ENCODE data around the gene ATG7. TPM values are rescaled to one million over a fixed set of nuclear protein-coding genes. Genes with fewer than 3 reads are reported as not detected.
"Not testable (repeated sequence)": the region's sequence is repeated elsewhere in the genome, so short reads cannot be mapped to it uniquely, and the experiment has no call there.

ATG7 gene
- total RNA-seq, 1 experiment from 2014 or later: 34.5 TPM

GRCh38 chr3:11307830-11308432, 35.7 kb downstream of the ATG7 start:
- H3K36me3 ChIP-seq: peaks cover 14% of the 10 kb centered on the region
- DNase-seq: no peak

GRCh38 chr3:11310258-11310657, 38.1 kb downstream of the ATG7 start:
- H3K27me3 ChIP-seq: no peaks in the 10 kb centered on the region
- H3K36me3 ChIP-seq: peaks cover 14% of the 10 kb centered on the region
- no peak for DNase-seq
- no peaks in the 10 kb centered on the region for H3K9me3 ChIP-seq
- H3K4me3 ChIP-seq: no peak overlapping the region

More at GRCh38 chr3:11307830-11308432, 35.7 kb downstream of the ATG7 start:
- no peaks in the 10 kb centered on the region for H3K9me3 ChIP-seq
- no peaks in the 10 kb centered on the region for H3K27me3 ChIP-seq
- no peak overlapping the region for H3K4me3 ChIP-seq

GRCh38 chr3:11312166-11312565, 40.0 kb downstream of the ATG7 start:
- Histone ChIP-seq H3K4me3 (no peak overlapping the region), H3K27me3 (no peaks in the 10 kb centered on the region), H3K9me3 (no peaks in the 10 kb centered on the region), H3K36me3 (peaks cover 15% of the 10 kb centered on the region)
- DNase-seq: no peak

GRCh38 chr3:11317300-11317699, 45.1 kb downstream of the ATG7 start:
- H3K36me3 ChIP-seq: peaks cover 10% of the 10 kb centered on the region

DNA sequence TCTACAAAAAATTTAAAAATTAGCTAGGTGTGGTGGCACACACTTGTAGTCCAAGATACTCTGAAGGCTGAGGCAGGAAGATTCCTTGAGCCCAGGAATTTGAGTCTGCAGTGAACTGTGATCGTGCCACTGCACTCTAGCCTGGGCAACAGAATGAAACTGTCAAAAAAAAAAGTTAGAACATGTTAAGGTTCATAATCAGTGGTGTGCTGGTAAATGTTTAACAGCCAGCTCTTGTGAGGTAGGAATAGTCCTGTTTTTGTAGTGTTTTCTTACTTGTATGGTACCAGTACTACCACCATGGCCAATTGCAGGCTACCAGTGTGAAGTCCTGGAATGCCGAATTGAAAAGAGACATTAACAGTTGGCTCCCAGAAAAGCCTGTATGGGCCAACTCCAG, 50.7 kb downstream of the ATG7 start:
- H3K36me3 ChIP-seq: peaks cover 17% of the 10 kb centered on the region
- no peak overlapping the region for H3K4me3 ChIP-seq
- H3K9me3 ChIP-seq: no peaks in the 10 kb centered on the region
- H3K27me3 ChIP-seq: no peaks in the 10 kb centered on the region
- no peak for DNase-seq

More at GRCh38 chr3:11317300-11317699, 45.1 kb downstream of the ATG7 start:
- no peaks in the 10 kb centered on the region for H3K27me3 ChIP-seq
- H3K9me3 ChIP-seq: no peaks in the 10 kb centered on the region
- H3K4me3 ChIP-seq: no peak overlapping the region
- DNase-seq: no peak

GRCh38 chr3:11323813-11324212, 51.6 kb downstream of the ATG7 start:
- Histone ChIP-seq H3K36me3 (peaks cover 17% of the 10 kb centered on the region), H3K4me3 (no peak overlapping the region), H3K27me3 (no peaks in the 10 kb centered on the region), H3K9me3 (no peaks in the 10 kb centered on the region)
- DNase-seq: no peak

DNA sequence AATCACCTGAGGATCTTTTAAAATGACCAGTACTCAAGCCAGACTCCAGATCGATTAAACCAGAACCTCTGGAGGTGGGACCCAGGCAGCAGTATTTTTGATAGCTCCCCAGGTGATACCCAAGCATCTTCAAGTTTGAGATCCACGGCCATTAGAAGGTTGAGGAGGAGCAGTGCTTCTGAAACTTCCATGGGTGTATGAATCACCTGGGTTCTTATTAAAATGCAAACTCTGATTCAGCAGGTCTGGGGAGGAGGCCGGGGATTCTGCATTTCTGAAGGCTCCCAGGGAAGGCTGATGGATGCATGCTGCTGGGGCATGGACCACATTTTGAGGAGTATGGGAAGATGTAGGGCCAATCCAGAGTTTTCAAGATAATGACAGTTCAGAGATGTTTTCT, 55.4 kb downstream of the ATG7 start:
- Histone ChIP-seq H3K36me3 (peaks cover 13% of the 10 kb centered on the region), H3K9me3 (no peaks in the 10 kb centered on the region), H3K4me3 (no peak overlapping the region), H3K27me3 (no peaks in the 10 kb centered on the region)
- DNase-seq: no peak

GRCh38 chr3:11328196-11328945, 56.2 kb downstream of the ATG7 start:
- Histone ChIP-seq H3K9me3 (no peaks in the 10 kb centered on the region), H3K27me3 (no peaks in the 10 kb centered on the region), H3K4me3 (no peak overlapping the region), H3K36me3 (peaks cover 13% of the 10 kb centered on the region)
- DNase-seq: no peak

GRCh38 chr3:11329777-11330176, 57.6 kb downstream of the ATG7 start:
- H3K9me3 ChIP-seq: no peaks in the 10 kb centered on the region
- H3K4me3 ChIP-seq: no peak overlapping the region
- no peaks in the 10 kb centered on the region for H3K27me3 ChIP-seq
- no peak for DNase-seq
- peaks cover 11% of the 10 kb centered on the region for H3K36me3 ChIP-seq

DNA sequence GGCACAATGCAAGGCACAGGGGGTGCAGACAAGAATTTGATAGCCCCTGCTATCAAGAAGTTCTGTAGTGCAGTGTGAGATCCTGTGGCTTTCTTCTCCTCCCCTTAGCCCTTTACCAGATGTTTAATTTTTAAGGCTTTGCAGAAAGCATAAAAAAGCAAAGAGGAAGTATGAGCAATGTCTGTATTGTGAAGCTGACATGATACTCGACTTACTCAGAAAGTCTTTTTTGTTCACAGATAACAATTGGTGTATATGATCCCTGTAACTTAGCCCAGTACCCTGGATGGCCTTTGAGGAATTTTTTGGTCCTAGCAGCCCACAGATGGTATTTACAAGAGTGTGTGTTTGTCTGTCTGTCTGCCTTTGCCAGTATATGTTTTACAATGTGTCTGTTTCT, 58.9 kb downstream of the ATG7 start:
- Histone ChIP-seq H3K9me3 (no peaks in the 10 kb centered on the region), H3K36me3 (peaks cover 4% of the 10 kb centered on the region), H3K4me3 (no peak overlapping the region), H3K27me3 (no peaks in the 10 kb centered on the region)
- no peak for DNase-seq

DNA sequence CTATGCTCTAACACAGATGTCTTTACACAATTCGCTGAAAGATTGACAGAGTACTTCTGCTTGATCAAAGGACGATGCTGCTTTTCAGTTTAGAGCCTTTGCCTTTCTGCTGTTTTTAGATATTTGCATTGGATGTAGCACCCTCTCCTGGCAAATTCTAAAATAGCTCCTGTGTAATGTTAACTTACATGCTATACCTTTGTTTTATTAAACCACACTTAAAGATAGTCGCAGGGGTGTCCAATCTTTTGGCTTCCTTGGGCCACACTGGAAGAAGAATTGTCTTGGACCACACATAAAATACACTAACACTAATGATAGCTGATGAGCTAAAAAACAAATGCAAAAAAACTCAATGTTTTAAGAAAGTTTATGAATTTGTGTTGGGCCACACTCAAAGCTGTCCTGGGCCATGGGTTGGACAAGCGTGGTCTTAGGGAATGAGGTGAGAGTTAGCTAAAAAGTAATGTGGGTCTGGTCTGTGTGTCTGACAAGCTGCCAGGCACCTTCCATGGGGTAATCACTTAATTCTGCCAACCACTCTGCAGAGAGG, 62.9 kb downstream of the ATG7 start:
- no peak for DNase-seq
- H3K36me3 ChIP-seq: no peaks in the 10 kb centered on the region; the same call in 1 of the 2 replicates
- no peak overlapping the region for H3K4me3 ChIP-seq
- H3K27me3 ChIP-seq: no peaks in the 10 kb centered on the region
- H3K9me3 ChIP-seq: no peaks in the 10 kb centered on the region

DNA sequence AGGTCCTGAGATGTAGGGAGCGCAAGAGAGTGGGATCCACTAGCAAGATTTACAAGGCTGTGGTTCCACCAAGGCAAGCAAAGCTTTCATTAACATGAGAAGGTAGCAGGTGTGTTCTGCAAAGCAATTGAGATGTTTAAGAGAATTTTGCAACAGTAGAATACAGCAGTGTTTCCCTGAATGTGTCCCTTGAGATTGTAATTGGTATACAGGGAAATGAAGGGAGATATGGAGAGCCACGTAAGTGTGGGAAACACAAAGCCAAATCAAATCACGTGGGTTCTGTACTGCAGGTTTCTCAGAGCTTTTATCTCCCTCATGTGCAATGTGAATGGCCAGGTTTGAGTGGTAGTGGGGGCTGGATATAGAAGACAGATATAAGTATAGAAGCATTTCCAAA, 67.3 kb downstream of the ATG7 start:
- Histone ChIP-seq H3K27me3 (no peaks in the 10 kb centered on the region), H3K4me3 (no peak overlapping the region), H3K9me3 (no peaks in the 10 kb centered on the region), H3K36me3 (no peaks in the 10 kb centered on the region)
- no peak for DNase-seq

- Histone ChIP-seq H3K36me3 (peaks cover 25% of the 10 kb centered on the region), H3K4me3 (no peak overlapping the region), H3K27me3 (no peaks in the 10 kb centered on the region), H3K9me3 (no peaks in the 10 kb centered on the region)
- no peak for DNase-seq
Measured at GRCh38 chr3:11346416-11346815, 74.2 kb downstream of the ATG7 start.

- not testable (repeated sequence) for H3K27me3 ChIP-seq, DNase-seq, H3K4me3 ChIP-seq, H3K9me3 ChIP-seq
- H3K36me3 ChIP-seq: peaks cover 28% of the 10 kb centered on the region
Measured at GRCh38 chr3:11348877-11349276, 76.7 kb downstream of the ATG7 start.

DNA sequence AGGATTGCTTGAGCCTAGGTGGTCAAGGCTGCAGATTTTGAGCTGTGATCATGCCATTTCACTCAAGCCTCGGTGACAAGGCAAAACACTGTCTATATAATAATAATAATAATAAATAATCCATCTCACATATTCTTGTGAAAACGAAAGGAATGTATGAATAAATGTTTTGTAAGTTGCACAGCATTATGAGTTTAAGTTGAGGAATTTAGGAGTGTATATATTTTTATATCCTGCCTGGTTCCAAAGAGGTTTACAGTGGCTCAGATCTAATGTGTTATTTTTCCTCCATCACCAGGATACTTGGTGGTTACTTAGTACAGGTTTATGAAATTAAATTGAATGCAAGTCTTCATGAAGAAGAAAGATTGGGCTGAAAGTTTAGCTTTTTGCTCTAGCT, 77.2 kb downstream of the ATG7 start:
- Histone ChIP-seq H3K27me3 (no peaks in the 10 kb centered on the region), H3K36me3 (peaks cover 29% of the 10 kb centered on the region), H3K4me3 (no peak overlapping the region), H3K9me3 (no peaks in the 10 kb centered on the region)
- DNase-seq: no peak

GRCh38 chr3:11350374-11350773, 78.2 kb downstream of the ATG7 start:
- peaks cover 29% of the 10 kb centered on the region for H3K36me3 ChIP-seq
- no peak for DNase-seq

GRCh38 chr3:11351451-11351850, 79.3 kb downstream of the ATG7 start:
- no peaks in the 10 kb centered on the region for H3K9me3 ChIP-seq
- H3K27me3 ChIP-seq: no peaks in the 10 kb centered on the region
- H3K4me3 ChIP-seq: no peak overlapping the region
- peaks cover 26% of the 10 kb centered on the region for H3K36me3 ChIP-seq
- DNase-seq: no peak

More at GRCh38 chr3:11350374-11350773, 78.2 kb downstream of the ATG7 start:
- Histone ChIP-seq H3K4me3 (no peak overlapping the region), H3K27me3 (no peaks in the 10 kb centered on the region), H3K9me3 (no peaks in the 10 kb centered on the region)

DNA sequence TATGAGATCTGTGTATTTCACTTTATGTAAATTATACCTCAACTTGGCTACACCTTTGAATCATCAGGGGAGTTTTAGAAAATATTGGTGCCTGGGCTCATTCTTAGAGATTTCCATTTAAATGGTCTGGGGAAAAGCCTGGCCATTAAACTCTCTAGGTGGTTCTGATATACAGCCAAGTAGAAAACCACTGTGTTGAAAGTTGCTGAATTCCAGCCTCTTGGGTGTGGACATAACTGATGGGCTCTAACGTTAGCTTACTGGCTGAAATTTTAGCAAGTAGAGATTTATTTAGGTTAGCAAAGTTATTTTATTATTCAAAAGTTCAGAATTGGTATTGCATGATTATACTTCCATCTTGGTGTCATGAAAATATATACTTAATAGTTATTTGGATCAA, 84.1 kb downstream of the ATG7 start:
- no peaks in the 10 kb centered on the region for H3K9me3 ChIP-seq
- H3K27me3 ChIP-seq: no peaks in the 10 kb centered on the region
- H3K36me3 ChIP-seq: peaks cover 4% of the 10 kb centered on the region; the same call in 1 of the 2 replicates
- no peak overlapping the region for H3K4me3 ChIP-seq
- DNase-seq: no peak
